Kasumi-1 (cell line): ENCODE measurements around the gene PGBD5.
"Not testable (repeated sequence)": the region's sequence is repeated elsewhere in the genome, so short reads cannot be mapped to it uniquely, and the experiment has no call there.

Source experiments
- DNase-seq, 2 experiments: peaks; one replicate each; lab custom pipeline; 2025; lab: John Stamatoyannopoulos, UW

PGBD5 gene

GRCh38 chr1:230425252-230426091 is 660 bp downstream of the PGBD5 start:
- DNase-seq, result no peak

- DNase-seq, result peak; percentile 59 to 68
Observed at GRCh38 chr1:230424391-230425251, 1.5 kb downstream of the PGBD5 start.

- no peak for DNase-seq
Observed at GRCh38 chr1:230423951-230424350, 2.2 kb downstream of the PGBD5 start.

- no peak for DNase-seq
Observed at GRCh38 chr1:230423261-230423660, 2.9 kb downstream of the PGBD5 start.

GRCh38 chr1:230422221-230422981 is 3.7 kb downstream of the PGBD5 start:
- DNase-seq, result no peak

- peak in 1 of 2 experiments; percentile 33 for DNase-seq
Observed at GRCh38 chr1:230421481-230421880, 4.7 kb downstream of the PGBD5 start.

GRCh38 chr1:230420372-230420771 is 5.8 kb downstream of the PGBD5 start:
- DNase-seq, result not testable (repeated sequence)

GRCh38 chr1:230416430-230416829 is 9.7 kb downstream of the PGBD5 start:
- no peak for DNase-seq

GRCh38 chr1:230415405-230416132 is 10.6 kb downstream of the PGBD5 start:
- peak; percentile 60 to 64 for DNase-seq

GRCh38 chr1:230414694-230415093 is 11.4 kb downstream of the PGBD5 start:
- DNase-seq, result no peak

GRCh38 chr1:230414102-230414501 is 12.0 kb downstream of the PGBD5 start:
- DNase-seq, result no peak

- no peak for DNase-seq
Observed at GRCh38 chr1:230413061-230413460, 13.1 kb downstream of the PGBD5 start.

GRCh38 chr1:230408971-230409370 is 17.2 kb downstream of the PGBD5 start:
- no peak for DNase-seq

GRCh38 chr1:230407351-230407750 is 18.8 kb downstream of the PGBD5 start:
- no peak for DNase-seq

GRCh38 chr1:230406727-230407126 is 19.4 kb downstream of the PGBD5 start:
- DNase-seq, result not testable (repeated sequence)

GRCh38 chr1:230403442-230403841 is 22.7 kb downstream of the PGBD5 start:
- DNase-seq, result no peak

GRCh38 chr1:230401763-230402294 is 24.3 kb downstream of the PGBD5 start:
- DNase-seq, result no peak

- no peak for DNase-seq
Observed at GRCh38 chr1:230401101-230401500, 25.0 kb downstream of the PGBD5 start.

- no peak for DNase-seq
Observed at GRCh38 chr1:230400007-230400344, 26.2 kb downstream of the PGBD5 start.

GRCh38 chr1:230399321-230400006 is 26.7 kb downstream of the PGBD5 start:
- DNase-seq, result no peak

GRCh38 chr1:230398856-230399255 is 27.3 kb downstream of the PGBD5 start:
- DNase-seq, result no peak
